GM13976 (cell line): ENCODE results near the gene EMILIN2.

Source experiments
- DNase-seq: peaks from one replicate; pipeline ENCODE4 v3.0.0; 2012; ENCODE audit warnings: low spot score
- in situ Hi-C: fragments of 300-500 bp; cut with MboI; formaldehyde crosslinking; loops from one replicate; pipeline ENCODE4 v1.12.0; 2022; ENCODE audit warnings: low sequenced_read_pairs, mixed read lengths, inconsistent platforms; ENCODE audit not compliant: unreplicated experiment
- TF ChIP-seq, protein P1 (sequence below): IDR thresholded peaks from 2 replicates; pipeline ENCODE4 v1.5.1; 2012; ENCODE audit warnings: borderline replicate concordance, mild to moderate bottlenecking; ENCODE audit not compliant: insufficient read depth; ENCODE audit errors: extremely low read depth, missing control alignments, control extremely low read depth

Gene EMILIN2

DNA sequence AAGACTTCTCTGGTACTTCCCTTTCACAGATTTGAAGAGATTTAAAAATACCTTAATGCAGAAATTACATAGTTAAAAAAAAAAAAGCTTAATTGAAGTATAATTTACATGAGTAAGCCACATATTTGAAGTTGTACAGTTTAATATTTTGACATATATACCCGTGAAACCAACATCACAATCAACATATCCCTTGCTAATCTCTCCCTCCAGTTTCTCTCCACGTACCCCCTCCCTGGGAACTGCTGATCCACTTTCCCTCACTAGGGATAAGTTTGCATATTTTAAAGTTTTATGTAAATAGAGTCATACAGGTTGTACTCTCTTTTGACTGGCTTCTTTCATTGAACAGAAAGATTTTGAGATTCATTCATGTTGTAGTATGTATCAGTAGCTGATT lies 22.4 kb downstream of the EMILIN2 start:
- TF ChIP-seq, protein P1, sequence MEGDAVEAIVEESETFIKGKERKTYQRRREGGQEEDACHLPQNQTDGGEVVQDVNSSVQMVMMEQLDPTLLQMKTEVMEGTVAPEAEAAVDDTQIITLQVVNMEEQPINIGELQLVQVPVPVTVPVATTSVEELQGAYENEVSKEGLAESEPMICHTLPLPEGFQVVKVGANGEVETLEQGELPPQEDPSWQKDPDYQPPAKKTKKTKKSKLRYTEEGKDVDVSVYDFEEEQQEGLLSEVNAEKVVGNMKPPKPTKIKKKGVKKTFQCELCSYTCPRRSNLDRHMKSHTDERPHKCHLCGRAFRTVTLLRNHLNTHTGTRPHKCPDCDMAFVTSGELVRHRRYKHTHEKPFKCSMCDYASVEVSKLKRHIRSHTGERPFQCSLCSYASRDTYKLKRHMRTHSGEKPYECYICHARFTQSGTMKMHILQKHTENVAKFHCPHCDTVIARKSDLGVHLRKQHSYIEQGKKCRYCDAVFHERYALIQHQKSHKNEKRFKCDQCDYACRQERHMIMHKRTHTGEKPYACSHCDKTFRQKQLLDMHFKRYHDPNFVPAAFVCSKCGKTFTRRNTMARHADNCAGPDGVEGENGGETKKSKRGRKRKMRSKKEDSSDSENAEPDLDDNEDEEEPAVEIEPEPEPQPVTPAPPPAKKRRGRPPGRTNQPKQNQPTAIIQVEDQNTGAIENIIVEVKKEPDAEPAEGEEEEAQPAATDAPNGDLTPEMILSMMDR = no peak
- in situ Hi-C loops = loop anchor here (25.0 kb wide), 1 partner anchor 93 kb away; no protein-coding TSS in a partner anchor

DNA sequence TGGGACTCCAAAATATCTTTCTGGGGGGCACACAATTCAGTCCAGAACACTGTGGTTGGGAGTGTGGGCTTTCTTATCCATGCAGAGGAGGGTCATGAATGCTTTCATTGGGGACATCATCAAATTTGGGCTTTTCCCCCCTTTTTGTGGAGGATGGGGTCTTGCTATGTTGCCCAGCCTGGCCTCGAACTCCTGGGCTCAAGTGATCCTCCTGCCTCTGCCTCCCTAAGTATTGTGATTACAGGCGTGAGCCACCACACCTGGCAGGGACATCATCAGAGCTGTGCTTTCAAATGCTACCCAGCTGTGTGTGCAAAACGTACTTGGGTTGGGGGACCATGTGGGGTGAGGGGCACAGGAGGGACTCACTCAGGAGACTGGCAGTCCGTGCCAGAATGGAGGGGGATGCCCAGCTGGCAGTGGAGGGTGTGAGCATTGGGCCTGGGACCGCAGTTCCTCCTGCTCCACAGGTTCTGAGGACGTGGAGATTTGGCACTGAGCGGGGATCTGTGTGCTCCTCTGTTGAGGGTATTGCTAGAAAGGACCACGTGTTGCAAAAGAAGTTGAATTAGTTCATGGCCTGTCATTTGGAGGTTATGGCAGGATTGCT lies 24.4 kb downstream of the EMILIN2 start:
- in situ Hi-C loops = loop anchor here (25.0 kb wide), 1 partner anchor 91 kb away; no protein-coding TSS in a partner anchor
- DNase-seq = no peak
- TF ChIP-seq, protein P1 = no peak

More for the DNA sequence above, 22.4 kb downstream of the EMILIN2 start:
- no peak for DNase-seq

DNA sequence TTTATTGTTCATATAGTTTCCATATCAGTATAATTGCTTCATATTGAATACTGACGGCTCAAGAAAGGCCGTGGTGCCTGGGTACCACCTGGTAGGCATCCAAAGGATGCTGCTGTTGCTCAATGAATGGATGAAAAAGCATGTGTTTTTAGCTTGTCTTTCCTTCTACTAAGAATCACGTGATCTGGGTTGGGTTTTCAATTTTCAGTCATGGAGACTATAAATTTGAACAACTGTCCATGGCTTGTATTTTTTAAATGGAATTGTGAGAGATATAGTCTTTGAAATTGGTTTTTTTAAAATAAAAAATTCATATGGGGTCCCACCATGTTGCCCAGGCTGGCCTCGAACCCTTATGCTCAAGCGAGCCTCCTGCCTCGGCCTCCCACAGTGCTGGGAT lies 25.3 kb downstream of the EMILIN2 start:
- TF ChIP-seq, protein P1 = no peak
- no peak for DNase-seq
- in situ Hi-C loops = loop anchor here (25.0 kb wide), 1 partner anchor 90 kb away; no protein-coding TSS in a partner anchor

DNA sequence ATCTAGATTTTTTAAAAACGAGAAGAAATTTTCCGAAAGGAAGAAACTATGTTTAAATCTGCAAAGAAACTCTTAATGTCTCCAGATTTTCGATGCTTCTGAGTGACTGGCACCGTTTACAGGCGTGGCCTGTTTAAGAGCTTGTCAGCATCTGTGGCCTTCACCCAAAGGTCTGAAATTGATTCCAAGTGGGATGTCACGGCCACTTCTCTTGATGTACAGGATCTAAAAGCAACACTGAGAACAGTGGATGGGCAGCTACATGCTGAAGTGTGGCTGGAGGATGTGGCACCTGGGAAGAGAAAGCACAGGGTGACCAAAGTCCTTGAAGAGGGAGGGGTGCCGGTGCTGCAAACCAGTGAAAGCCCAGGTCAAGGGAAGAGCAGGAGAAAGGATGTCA lies 28.0 kb downstream of the EMILIN2 start:
- TF ChIP-seq, protein P1 = no peak
- no peak for DNase-seq
- in situ Hi-C loops = loop anchor here (25.0 kb wide), 1 partner anchor 88 kb away; no protein-coding TSS in a partner anchor

DNA sequence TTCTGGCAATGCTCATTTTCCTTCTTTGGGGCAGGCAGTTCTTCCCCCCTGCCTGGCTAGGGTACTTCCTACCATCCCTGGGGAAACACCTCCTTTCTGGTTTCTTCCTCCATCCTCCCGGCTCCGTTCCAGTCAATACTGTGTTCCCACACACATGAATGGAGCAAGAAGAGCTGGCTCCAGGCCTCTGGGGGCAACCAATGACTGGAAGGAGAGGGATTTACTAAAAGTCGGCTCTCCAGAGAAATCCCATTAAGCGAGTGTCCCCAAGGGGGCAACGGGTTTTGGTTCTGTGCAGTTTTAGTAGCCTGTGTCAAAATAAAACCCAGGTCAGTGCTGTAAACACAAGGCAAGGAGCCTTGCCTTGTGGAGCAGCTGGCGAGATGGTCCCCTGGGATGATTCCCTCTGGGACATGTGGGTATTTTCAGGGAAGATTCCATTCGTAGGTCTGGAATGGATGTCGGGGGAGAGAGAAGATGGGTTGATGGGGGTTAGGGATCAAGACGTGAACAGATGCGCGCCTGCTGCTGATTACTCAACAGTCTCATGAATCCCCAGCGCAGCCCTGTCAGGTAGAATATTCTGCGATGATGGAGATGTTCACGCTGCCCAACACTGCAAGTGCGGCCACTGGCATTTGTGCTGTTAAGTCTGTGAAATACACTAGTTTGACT lies 32.0 kb downstream of the EMILIN2 start:
- in situ Hi-C loops = no loop called here
- DNase-seq = no peak
- TF ChIP-seq, protein P1 = no peak

DNA sequence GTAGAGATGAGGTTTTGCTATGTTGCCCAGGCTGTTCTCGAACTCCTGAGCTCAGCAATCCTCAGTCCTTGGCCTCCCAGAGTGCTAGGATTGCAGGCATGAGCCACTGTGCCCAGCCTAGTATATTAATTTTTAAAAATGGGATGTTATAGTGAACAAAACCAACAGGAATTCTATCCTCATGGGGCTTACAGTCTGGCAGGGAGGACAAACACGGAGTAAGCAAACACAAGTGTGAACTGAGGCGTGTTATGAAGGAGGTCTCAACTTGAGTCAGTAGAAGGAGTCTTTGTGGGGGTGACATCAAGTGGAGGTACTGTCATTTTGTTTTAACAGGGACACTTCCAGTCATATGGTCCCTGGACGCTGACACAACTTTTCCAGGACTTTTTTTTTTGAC lies 33.1 kb downstream of the EMILIN2 start:
- DNase-seq = no peak
- in situ Hi-C loops = no loop called here
- TF ChIP-seq, protein P1 = no peak
